Measurements from ENCODE around the gene PHOSPHO1.
A peak's percentile ranks its signal among the peaks of the same experiment; 100 is the strongest.

The PHOSPHO1 gene

DNA sequence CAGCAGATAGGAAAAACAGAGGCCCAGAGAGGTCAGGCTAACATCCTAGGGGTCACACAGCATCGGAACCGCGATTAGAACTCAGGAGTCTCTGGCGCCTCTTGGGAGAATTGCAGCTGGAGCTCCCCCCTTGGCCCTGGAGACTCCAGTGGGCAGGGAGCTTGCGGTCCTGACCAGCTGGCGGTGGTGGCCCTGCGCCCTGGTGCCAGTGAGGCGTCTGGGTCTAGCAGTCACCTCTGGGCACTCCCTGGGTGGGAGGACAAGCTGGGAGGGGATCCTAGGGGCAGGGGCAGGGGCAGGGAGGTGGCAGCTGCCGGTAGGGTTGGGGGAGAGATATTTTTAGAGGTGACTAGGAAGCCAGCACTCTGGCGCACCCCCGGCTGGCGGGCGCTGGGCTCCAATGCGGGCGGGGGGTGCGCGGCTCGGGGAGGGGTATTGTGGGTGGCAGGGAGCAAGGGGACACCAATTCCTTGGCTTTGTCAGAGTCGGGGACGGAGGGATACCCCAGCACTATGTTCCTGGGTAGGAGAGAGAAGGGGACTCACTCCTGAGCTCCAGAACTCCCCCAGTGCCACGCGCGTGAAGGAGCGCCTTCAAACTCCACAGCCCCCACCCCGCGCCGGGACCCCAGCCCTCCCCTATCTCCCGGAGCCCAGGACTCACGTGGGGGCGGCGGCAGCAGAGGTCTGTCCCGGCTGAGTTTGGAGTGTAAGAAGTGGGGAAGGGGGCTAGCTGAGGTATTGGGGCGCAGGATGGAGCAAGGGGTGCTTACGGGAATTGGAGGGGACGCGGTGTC is 584 bp downstream of the PHOSPHO1 start:
- no peaks in the 10 kb centered on the region for H3K27me3 ChIP-seq (ENCODE audit: insufficient read depth, low read depth, severe bottlenecking)
- no peaks in the 10 kb centered on the region for H3K36me3 ChIP-seq
- no peak for DNase-seq
- peak overlapping the region; percentile 75 for H3K4me3 ChIP-seq (ENCODE audit: low read depth, low read length)
- no peak overlapping the region for H3K27ac ChIP-seq
- no peaks in the 10 kb centered on the region for H3K9me3 ChIP-seq (ENCODE audit: severe bottlenecking)
- TF ChIP-seq, protein P1, sequence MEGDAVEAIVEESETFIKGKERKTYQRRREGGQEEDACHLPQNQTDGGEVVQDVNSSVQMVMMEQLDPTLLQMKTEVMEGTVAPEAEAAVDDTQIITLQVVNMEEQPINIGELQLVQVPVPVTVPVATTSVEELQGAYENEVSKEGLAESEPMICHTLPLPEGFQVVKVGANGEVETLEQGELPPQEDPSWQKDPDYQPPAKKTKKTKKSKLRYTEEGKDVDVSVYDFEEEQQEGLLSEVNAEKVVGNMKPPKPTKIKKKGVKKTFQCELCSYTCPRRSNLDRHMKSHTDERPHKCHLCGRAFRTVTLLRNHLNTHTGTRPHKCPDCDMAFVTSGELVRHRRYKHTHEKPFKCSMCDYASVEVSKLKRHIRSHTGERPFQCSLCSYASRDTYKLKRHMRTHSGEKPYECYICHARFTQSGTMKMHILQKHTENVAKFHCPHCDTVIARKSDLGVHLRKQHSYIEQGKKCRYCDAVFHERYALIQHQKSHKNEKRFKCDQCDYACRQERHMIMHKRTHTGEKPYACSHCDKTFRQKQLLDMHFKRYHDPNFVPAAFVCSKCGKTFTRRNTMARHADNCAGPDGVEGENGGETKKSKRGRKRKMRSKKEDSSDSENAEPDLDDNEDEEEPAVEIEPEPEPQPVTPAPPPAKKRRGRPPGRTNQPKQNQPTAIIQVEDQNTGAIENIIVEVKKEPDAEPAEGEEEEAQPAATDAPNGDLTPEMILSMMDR (IDR thresholded peaks at IDR 0.05; ENCODE audit: low read depth, low read length) = no peak

DNA sequence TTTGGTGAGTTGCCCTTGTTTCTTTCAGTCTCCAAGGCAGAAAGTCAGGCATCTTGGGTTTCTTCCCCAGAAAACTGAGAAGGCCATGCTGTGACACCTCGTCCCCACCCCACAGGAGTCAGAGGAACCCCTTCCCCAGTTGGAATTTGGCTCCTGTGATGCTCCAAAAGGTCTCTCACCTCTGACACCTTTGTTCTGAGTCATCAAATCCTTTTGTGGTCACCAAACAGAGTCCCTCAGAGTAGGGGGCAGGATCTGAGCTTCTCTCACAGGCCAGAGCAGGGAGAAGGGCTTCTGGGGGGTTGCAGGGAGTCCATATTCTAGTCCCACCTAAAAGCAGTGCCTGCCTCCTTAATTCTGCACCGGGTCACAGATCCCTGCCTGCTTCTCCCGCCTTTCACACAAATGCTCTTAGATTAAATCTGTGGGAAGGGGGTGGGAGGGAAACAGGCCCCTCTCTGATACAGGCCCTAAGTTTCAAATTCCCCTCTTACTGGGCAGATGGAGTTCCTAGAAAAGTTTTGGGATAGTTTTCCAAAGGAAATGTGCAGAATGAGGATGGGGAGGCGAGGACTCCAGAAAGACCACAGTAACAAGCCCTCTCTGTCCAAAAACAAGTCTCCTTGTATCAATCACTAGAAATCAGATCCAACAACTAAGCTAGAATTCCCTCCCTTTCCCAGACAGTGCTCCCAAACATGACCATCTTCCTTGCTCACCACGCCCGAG is 1.3 kb downstream of the PHOSPHO1 start:
- no peaks in the 10 kb centered on the region; the same call in 1 of the 2 replicates for H3K36me3 ChIP-seq
- TF ChIP-seq, protein P1 (IDR thresholded peaks at IDR 0.05; ENCODE audit: low read depth, low read length) = no peak
- no peak for DNase-seq
- no peaks in the 10 kb centered on the region for H3K9me3 ChIP-seq (ENCODE audit: severe bottlenecking)
- H3K4me3 ChIP-seq (ENCODE audit: low read depth, low read length) = no peak overlapping the region
- H3K27ac ChIP-seq = no peak overlapping the region
- H3K27me3 ChIP-seq (ENCODE audit: insufficient read depth, low read depth, severe bottlenecking) = no peaks in the 10 kb centered on the region

DNA sequence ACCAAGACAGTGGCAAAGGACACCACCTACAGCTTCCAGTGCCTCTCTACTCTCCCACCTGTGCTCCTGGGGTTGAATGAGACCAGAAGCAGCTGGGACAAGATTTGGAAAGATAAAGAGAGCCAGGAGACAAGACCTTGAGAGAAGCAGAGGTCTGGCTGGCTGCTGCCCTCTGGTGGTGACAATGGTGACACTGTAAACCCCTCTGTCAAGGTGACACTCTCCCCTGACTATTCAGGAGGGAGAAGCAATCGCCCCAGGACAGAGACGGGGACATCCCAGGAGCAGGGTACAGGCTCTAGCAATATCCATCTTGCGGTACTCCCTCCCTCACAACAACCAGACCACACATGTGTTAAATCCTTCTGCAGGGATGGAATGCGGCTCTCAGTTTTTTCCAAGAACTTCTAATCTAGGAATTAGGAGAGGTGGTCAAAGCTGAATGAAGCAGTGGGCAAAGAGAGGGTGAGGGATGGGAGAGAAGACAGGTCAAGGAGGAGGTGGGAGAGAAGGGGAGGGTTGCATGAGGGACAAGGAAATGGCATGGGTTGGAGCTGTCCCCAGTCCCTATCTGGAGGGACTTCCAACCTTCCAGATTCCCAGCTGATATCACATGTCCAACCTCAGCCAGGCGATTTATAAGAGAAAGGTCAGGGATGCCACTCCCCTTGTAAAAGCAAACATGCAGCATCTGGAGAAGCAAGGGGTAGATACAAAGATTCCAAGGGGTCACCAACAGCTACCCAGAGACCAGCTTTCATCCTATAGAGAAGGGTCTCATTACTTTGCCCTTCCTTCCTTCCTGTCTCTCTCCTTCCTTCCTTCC is 2.9 kb downstream of the PHOSPHO1 start:
- H3K27ac ChIP-seq = no peak overlapping the region
- TF ChIP-seq, protein P1 (IDR thresholded peaks at IDR 0.05; ENCODE audit: low read depth, low read length) = peak; percentile 98
- H3K27me3 ChIP-seq (ENCODE audit: insufficient read depth, low read depth, severe bottlenecking) = no peaks in the 10 kb centered on the region
- no peaks in the 10 kb centered on the region; the same call in 1 of the 2 replicates for H3K36me3 ChIP-seq
- no peak overlapping the region for H3K4me3 ChIP-seq (ENCODE audit: low read depth, low read length)
- DNase-seq = peak; percentile 93
- no peaks in the 10 kb centered on the region for H3K9me3 ChIP-seq (ENCODE audit: severe bottlenecking)

DNA sequence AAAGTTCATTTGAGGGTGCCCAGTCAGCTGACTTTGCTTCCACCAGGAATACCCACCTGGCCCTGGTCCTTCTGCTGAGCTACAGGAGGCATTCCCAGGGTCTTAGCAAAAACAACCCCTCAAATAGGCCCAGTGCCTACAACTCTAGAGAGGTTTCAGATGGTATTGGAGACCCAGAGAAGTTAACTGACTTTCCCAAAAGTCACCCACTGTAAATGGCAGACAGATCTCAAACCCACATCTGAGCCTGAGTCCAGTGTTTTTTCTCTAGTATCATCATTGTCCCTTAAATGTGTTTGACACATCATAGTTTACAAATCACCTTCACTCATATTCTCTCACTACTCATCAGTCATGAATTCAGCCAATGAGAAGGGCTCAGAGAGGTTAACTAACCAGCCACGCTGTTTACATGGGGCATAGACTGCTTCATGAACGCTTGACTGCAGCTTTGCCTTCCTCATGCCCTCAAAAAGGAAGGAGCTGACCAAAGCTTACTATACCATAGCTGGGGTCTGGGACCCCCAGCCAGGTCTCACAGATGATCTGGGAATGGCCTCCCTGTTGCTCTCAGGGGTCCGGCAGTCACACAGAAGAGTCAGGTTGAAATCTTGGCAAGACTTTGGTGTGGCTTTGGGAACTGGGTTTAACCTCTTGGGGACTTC is 3.7 kb downstream of the PHOSPHO1 start:
- no peaks in the 10 kb centered on the region for H3K9me3 ChIP-seq (ENCODE audit: severe bottlenecking)
- no peak overlapping the region for H3K4me3 ChIP-seq (ENCODE audit: low read depth, low read length)
- no peaks in the 10 kb centered on the region; the same call in 1 of the 2 replicates for H3K36me3 ChIP-seq
- H3K27me3 ChIP-seq (ENCODE audit: insufficient read depth, low read depth, severe bottlenecking) = no peaks in the 10 kb centered on the region
- TF ChIP-seq, protein P1 (IDR thresholded peaks at IDR 0.05; ENCODE audit: low read depth, low read length) = no peak
- no peak for DNase-seq
- no peak overlapping the region for H3K27ac ChIP-seq

DNA sequence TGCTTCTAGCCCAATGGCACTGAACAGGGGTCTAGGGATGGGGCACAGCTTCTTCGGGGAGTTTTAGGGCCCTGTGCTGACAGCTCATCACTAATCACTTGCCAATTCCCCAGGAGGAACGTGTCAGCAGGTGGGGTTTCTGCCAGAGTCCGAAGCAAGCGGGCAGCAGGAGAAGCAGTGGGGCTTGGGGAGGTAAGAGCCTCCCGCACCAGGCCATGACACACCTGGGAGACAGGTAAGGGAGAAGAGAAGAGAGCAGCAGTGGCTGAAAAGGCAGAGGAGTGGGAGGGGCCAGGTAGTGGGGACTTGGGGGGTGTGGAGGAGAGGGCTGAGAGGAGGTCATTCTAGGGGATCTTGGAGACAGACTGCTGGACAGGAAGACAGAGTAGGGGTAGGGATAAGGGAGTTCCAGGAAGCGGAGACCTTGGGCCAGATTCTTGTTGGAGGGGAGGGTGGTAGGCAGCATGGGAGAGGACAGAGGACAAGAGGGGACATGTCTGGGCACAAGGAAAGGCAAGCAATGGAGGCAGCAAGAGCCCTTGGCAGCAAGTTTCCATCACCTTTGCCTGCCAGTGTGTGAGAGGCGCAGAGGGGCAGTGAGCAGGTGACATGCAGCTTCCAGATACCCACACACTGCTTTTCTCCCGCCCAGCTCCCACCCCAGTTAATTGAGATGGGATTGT is 4.9 kb downstream of the PHOSPHO1 start:
- DNase-seq = no peak
- H3K36me3 ChIP-seq = no peaks in the 10 kb centered on the region; the same call in 1 of the 2 replicates
- H3K27me3 ChIP-seq (ENCODE audit: insufficient read depth, low read depth, severe bottlenecking) = no peaks in the 10 kb centered on the region
- H3K27ac ChIP-seq = no peak overlapping the region; the same call in 1 of the 2 replicates
- no peak overlapping the region for H3K4me3 ChIP-seq (ENCODE audit: low read depth, low read length)
- H3K9me3 ChIP-seq (ENCODE audit: severe bottlenecking) = no peaks in the 10 kb centered on the region
- TF ChIP-seq, protein P1 (IDR thresholded peaks at IDR 0.05; ENCODE audit: low read depth, low read length) = no peak

All from WERI-Rb-1 (cell line).